ENCODE data around the gene RBM23. TPM values are rescaled to one million over a fixed set of nuclear protein-coding genes. Genes with fewer than 3 reads are reported as not detected.

Gene RBM23
- total RNA-seq, 1 experiment from 2014 or later, result 70.0 TPM

- H3K36me3 ChIP-seq (ENCODE audit: control insufficient read depth, insufficient read depth, low read length), result no peaks in the 10 kb centered on the region
- H3K27me3 ChIP-seq (replicated peaks; ENCODE audit: control insufficient read depth, insufficient read depth, low read length), result no peaks in the 10 kb centered on the region
- Mint-ChIP-seq H3K27ac (ENCODE audit: unreplicated experiment) (peak overlapping the region; percentile 88), H3K4me3 (ENCODE audit: unreplicated experiment) (peak overlapping the region; percentile 91), H3K4me1 (ENCODE audit: low read depth, unreplicated experiment) (peaks cover 8% of the 10 kb centered on the region), H3K9me3 (ENCODE audit: unreplicated experiment) (no peaks in the 10 kb centered on the region), H3K27me3 (ENCODE audit: insufficient read depth, unreplicated experiment) (no peaks in the 10 kb centered on the region), H3K36me3 (ENCODE audit: insufficient read depth, unreplicated experiment) (peaks cover 11% of the 10 kb centered on the region)
- ChIA-PET POLR2A (no interaction called here), CTCF (interaction anchor here (0.6 to 1.2 kb wide), 4 partner anchors 14 to 332 kb away, joined by 4 to 8 read pairs (median 6); no protein-coding TSS in a partner anchor)
- TF ChIP-seq CTCF (IDR thresholded peaks at IDR 0.05; ENCODE audit: insufficient read depth in 1 of 2, low read depth in 1 of 2, low read length in 1 of 2, severe bottlenecking in 1 of 2, unreplicated experiment in 1 of 2), result no peak
- intact Hi-C loops (cut with micrococcal nuclease; ENCODE audit: unreplicated experiment), result no loop called here
- DNase-seq, result peak; percentile 76 to 83
- TSS peak; percentile 82 for BruUV-seq (replicated peaks)
- peak overlapping the region; percentile 52 for H3K4me3 ChIP-seq (ENCODE audit: low read depth, low read length)
- peaks cover 4% of the 10 kb centered on the region for H3K4me1 ChIP-seq
- no peaks in the 10 kb centered on the region for H3K9me3 ChIP-seq
Measured at GRCh38 chr14:22887260-22887989, 31.5 kb downstream of the RBM23 start.

GRCh38 chr14:22886500-22887259, 32.3 kb downstream of the RBM23 start:
- Histone ChIP-seq H3K27me3 (replicated peaks; ENCODE audit: control insufficient read depth, insufficient read depth, low read length) (no peaks in the 10 kb centered on the region), H3K4me1 (peaks cover 4% of the 10 kb centered on the region), H3K4me3 (ENCODE audit: low read depth, low read length) (peak overlapping the region; percentile 52), H3K9me3 (no peaks in the 10 kb centered on the region), H3K36me3 (ENCODE audit: control insufficient read depth, insufficient read depth, low read length) (no peaks in the 10 kb centered on the region)
- intact Hi-C loops (cut with micrococcal nuclease; ENCODE audit: unreplicated experiment), result no loop called here
- POLR2A ChIA-PET, result interaction anchor here (0.5 to 1.0 kb wide), 3 partner anchors 121 to 308 kb away, joined by 3 to 8 read pairs (median 6); partner anchors contain the start of genes ACIN1 and C14orf119
- CTCF ChIA-PET, result interaction anchor here (0.5 to 1.2 kb wide), 9 partner anchors 13 to 332 kb away, joined by 3 to 7 read pairs (median 4); partner anchors contain the start of genes LRP10 and OXA1L
- H3K36me3 Mint-ChIP-seq (ENCODE audit: insufficient read depth, unreplicated experiment), result peaks cover 11% of the 10 kb centered on the region
- H3K4me1 Mint-ChIP-seq (ENCODE audit: low read depth, unreplicated experiment), result peaks cover 8% of the 10 kb centered on the region
- BruUV-seq (replicated peaks), result no TSS peak
- no peaks in the 10 kb centered on the region for H3K9me3 Mint-ChIP-seq (ENCODE audit: unreplicated experiment)
- peak in 1 of 2 experiments; percentile 34 for TF ChIP-seq CTCF (IDR thresholded peaks at IDR 0.05; ENCODE audit: insufficient read depth in 1 of 2, low read depth in 1 of 2, low read length in 1 of 2, severe bottlenecking in 1 of 2, unreplicated experiment in 1 of 2)
- peak; percentile 73 to 75 for DNase-seq
- H3K27me3 Mint-ChIP-seq (ENCODE audit: insufficient read depth, unreplicated experiment), result no peaks in the 10 kb centered on the region
- peak overlapping the region; percentile 88 for H3K27ac Mint-ChIP-seq (ENCODE audit: unreplicated experiment)
- peak overlapping the region; percentile 91 for H3K4me3 Mint-ChIP-seq (ENCODE audit: unreplicated experiment)

GRCh38 chr14:22885975-22886374, 33.0 kb downstream of the RBM23 start:
- Mint-ChIP-seq H3K27ac (ENCODE audit: unreplicated experiment) (peak overlapping the region; percentile 48), H3K4me1 (ENCODE audit: low read depth, unreplicated experiment) (peaks cover 8% of the 10 kb centered on the region), H3K4me3 (ENCODE audit: unreplicated experiment) (peak overlapping the region; percentile 91), H3K9me3 (ENCODE audit: unreplicated experiment) (no peaks in the 10 kb centered on the region), H3K36me3 (ENCODE audit: insufficient read depth, unreplicated experiment) (peaks cover 11% of the 10 kb centered on the region), H3K27me3 (ENCODE audit: insufficient read depth, unreplicated experiment) (no peaks in the 10 kb centered on the region)
- H3K4me3 ChIP-seq (ENCODE audit: low read depth, low read length), result peak overlapping the region; percentile 52
- no peak for DNase-seq
- peaks cover 4% of the 10 kb centered on the region for H3K4me1 ChIP-seq
- no peaks in the 10 kb centered on the region for H3K9me3 ChIP-seq
- ChIA-PET CTCF (interaction anchor here (1.0 to 2.0 kb wide), 6 partner anchors 14 to 120 kb away, joined by 3 to 8 read pairs (median 4); partner anchors contain the start of genes LRP10 and OXA1L), POLR2A (interaction anchor here (1.0 kb wide), 1 partner anchor 209 kb away, joined by 3 read pairs; the partner anchor contains the start of genes ACIN1 and C14orf119)
- no TSS peak for BruUV-seq (replicated peaks)
- H3K36me3 ChIP-seq (ENCODE audit: control insufficient read depth, insufficient read depth, low read length), result no peaks in the 10 kb centered on the region
- no peaks in the 10 kb centered on the region for H3K27me3 ChIP-seq (replicated peaks; ENCODE audit: control insufficient read depth, insufficient read depth, low read length)
- TF ChIP-seq CTCF (IDR thresholded peaks at IDR 0.05; ENCODE audit: insufficient read depth in 1 of 2, low read depth in 1 of 2, low read length in 1 of 2, severe bottlenecking in 1 of 2, unreplicated experiment in 1 of 2), result no peak
- intact Hi-C loops (cut with micrococcal nuclease; ENCODE audit: unreplicated experiment), result no loop called here

Data from Caco-2 (cell line).